GM19467 (cell line): ENCODE results near the gene ADNP.

Experiments used
- ATAC-seq: cut with Tn5 transposase; IDR thresholded peaks from one replicate; pipeline ENCODE4 v1.9.1; 2021; ENCODE audit warnings: mild to moderate bottlenecking, moderate library complexity; ENCODE audit not compliant: unreplicated experiment

Gene ADNP

DNA sequence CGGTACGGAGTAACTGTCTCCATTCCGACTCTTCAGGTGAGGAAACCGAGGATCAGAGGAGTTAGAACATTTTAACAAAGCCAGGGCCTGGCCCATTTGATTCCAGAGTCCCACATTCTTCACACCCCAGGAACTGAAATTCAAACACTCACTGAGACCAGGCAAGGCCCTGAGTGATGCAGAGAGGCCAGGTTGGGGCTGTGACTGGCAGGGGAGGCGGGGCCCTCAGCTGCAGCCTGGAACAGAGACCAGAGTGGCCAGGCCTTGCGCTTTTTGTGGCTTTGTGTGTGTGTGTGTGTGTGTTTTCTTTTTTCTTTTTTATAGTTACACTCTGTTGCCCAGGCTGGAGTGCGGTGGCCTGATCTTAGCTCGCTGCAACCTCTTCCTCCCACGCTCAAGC is 79.2 kb downstream of the ADNP start:
- no peak for ATAC-seq

DNA sequence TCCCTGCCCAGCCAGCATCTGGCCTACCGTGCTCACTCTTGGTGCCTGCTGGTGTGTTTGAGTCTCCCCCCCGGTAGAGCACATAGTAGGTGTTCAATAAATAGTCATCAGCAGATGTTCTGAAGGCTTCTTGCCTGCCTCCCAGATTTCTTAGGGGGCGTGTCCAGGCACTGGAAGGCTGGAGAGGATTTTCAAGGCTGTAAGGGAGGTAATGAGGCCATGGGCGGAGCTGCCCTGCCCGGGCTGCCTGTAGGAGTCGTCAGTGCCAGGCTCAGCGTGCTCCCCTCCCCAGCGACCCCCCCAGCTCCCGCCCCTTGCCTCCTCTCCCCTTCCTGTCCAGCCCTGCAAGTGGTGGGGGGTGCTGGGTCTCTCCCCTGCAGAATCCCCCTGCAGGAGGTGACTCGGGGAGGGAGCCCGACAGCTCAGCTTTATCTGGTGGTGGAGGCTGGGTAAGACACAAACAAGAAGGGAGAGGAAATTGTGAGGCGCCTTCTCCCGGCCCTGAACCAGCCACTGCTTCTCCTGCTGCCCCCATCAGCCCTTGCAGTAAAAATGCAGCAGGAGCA is 80.4 kb downstream of the ADNP start:
- no peak for ATAC-seq

GRCh38 chr20:50848846-50849673 is 82.2 kb downstream of the ADNP start:
- ATAC-seq, result no peak

- ATAC-seq, result no peak
Measured at GRCh38 chr20:50848341-50848808, 82.9 kb downstream of the ADNP start.

- no peak for ATAC-seq
Measured at GRCh38 chr20:50845566-50846215, 85.5 kb downstream of the ADNP start.

GRCh38 chr20:50844430-50845100 is 86.7 kb downstream of the ADNP start:
- peak; percentile 83 for ATAC-seq

- ATAC-seq, result no peak
Measured at GRCh38 chr20:50843331-50844276, 87.6 kb downstream of the ADNP start.

DNA sequence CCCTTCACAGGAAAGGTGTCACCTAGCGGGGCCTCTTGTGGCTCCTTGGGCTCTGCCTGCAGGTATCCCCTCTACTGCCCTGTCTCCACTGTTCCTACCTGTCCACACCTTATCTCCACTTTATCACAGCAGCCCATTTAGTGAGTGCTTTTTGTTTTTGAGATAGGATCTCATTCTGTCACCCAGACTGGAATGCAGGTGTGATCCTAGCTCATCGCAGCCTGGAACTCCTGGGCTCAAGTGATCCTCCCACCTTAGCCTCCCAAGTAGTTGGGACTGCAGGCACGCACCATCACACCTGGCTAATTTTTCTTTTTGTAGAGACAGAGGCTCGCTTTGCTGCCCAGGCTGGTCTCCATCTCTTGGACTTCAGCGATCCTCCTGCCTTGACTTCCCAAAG is 88.4 kb downstream of the ADNP start:
- ATAC-seq, result no peak
